Endothelial cell of umbilical vein (primary cell): ENCODE measurements around the gene SERPINB6. TPM values are rescaled to one million over a fixed set of nuclear protein-coding genes. Genes with fewer than 3 reads are reported as not detected.
A peak's percentile ranks its signal among the peaks of the same experiment; 100 is the strongest.

Experiments used
- BruUV-seq: library from RNA; stranded (reverse); fragments of 400-500 nt; replicated peaks from 2 replicates; lab custom pipeline; 2021; lab: Mats Ljungman, UMichigan
- CTCF ChIA-PET: fragments of 300-600, 350-600 bp; sonication (Branson Sonifier 250); formaldehyde crosslinking; loops from one replicate; lab custom pipeline; 2021; ENCODE audit warnings: antibody characterized with exemption, inconsistent platforms; lab: Charles Lee
- POLR2A ChIA-PET: fragments of 300-600, 350-600 bp; sonication (Branson Sonifier 250); formaldehyde crosslinking; loops from one replicate; lab custom pipeline; 2021; ENCODE audit warnings: antibody characterized with exemption, inconsistent platforms; lab: Charles Lee
- DNase-seq: peaks from one replicate; pipeline ENCODE4 v3.0.0-alpha.2; 2011; ENCODE audit warnings: low read depth, low spot score
- FAIRE-seq: peaks from 2 replicates; lab custom pipeline; 2011; peaks lifted over from hg19 to GRCh38; lab: Jason Lieb, UNC
- H2AFZ ChIP-seq: 2 replicates; pipeline ENCODE4 v1.6.0; 2012; ENCODE audit warnings: low read depth, low read length, control low read depth, inconsistent platforms
- H3K27ac ChIP-seq: 2 replicates; pipeline ENCODE4 v1.5.1; 2011; ENCODE audit warnings: low read depth, mild to moderate bottlenecking, control low read depth, low read length, moderate library complexity; ENCODE audit not compliant: insufficient read depth
- H3K27me3 ChIP-seq, 2 experiments: 2 replicates each; pipeline versions ENCODE4 v1.6.0 to v1.6.1; 2011; ENCODE audit warnings: low read length in 2 of 2, mixed read lengths in 1 of 2; ENCODE audit not compliant: control insufficient read depth in 2 of 2, insufficient read depth in 2 of 2
- H3K36me3 ChIP-seq, 2 experiments: 2 replicates in 1 of 2; 3 replicates in 1 of 2; pipeline ENCODE4 v1.5.1; 2011; ENCODE audit warnings: low read length in 2 of 2, mild to moderate bottlenecking in 1 of 2, moderate library complexity in 1 of 2; ENCODE audit not compliant: control insufficient read depth in 2 of 2, insufficient read depth in 2 of 2; ENCODE audit errors: extremely low read depth in 1 of 2
- H3K4me1 ChIP-seq: 3 replicates; pipeline ENCODE4 v1.5.1; 2011; ENCODE audit warnings: mild to moderate bottlenecking, low read length; ENCODE audit not compliant: control insufficient read depth, insufficient read depth; ENCODE audit errors: extremely low read depth
- H3K4me2 ChIP-seq: 2 replicates; pipeline ENCODE4 v1.6.1; 2011; ENCODE audit warnings: low read length, control low read depth, mixed read lengths; ENCODE audit not compliant: insufficient read depth
- H3K4me3 ChIP-seq, 3 experiments: fragments of 200-600 bp in 1 of 3; sonication (generic), shearing (Covaris generic) in 1 of 3; replicated peaks in 1 of 3; 2 replicates each; pipeline ENCODE4 v1.5.1; 2011 to 2016; ENCODE audit warnings: control low read depth in 3 of 3, low read length in 3 of 3, mild to moderate bottlenecking in 2 of 3, inconsistent platforms in 1 of 3, low read depth in 1 of 3, moderate library complexity in 1 of 3; ENCODE audit not compliant: insufficient read depth in 1 of 3
- H3K79me2 ChIP-seq: 2 replicates; pipeline ENCODE4 v1.6.0; 2012; ENCODE audit warnings: low read length, inconsistent platforms; ENCODE audit not compliant: control insufficient read depth, insufficient read depth
- H3K9ac ChIP-seq: replicated peaks from 2 replicates; pipeline ENCODE3; 2011; ENCODE audit warnings: low read length, control low read depth; ENCODE audit not compliant: insufficient read depth; ENCODE audit errors: extremely low read depth
- H3K9me1 ChIP-seq: replicated peaks from 3 replicates; pipeline ENCODE4 v1.6.0; 2011; ENCODE audit warnings: mild to moderate bottlenecking, low read length; ENCODE audit not compliant: control insufficient read depth, insufficient read depth; ENCODE audit errors: extremely low read depth
- H3K9me3 ChIP-seq: replicated peaks from 2 replicates; pipeline ENCODE4 v1.5.1; 2012; ENCODE audit warnings: low read length, inconsistent platforms; ENCODE audit not compliant: control insufficient read depth, insufficient read depth
- H4K20me1 ChIP-seq: replicated peaks from 2 replicates; pipeline ENCODE3; 2011; ENCODE audit warnings: mild to moderate bottlenecking, low read length; ENCODE audit not compliant: control insufficient read depth, insufficient read depth; ENCODE audit errors: extremely low read depth
- EZH2 ChIP-seq: IDR thresholded peaks from 2 replicates; pipeline ENCODE4 v1.6.1; 2012; ENCODE audit warnings: borderline replicate concordance, low read depth, mild to moderate bottlenecking, moderate library complexity, low read length, inconsistent platforms; ENCODE audit not compliant: severe bottlenecking
- FOS ChIP-seq: IDR thresholded peaks from 2 replicates; pipeline ENCODE4 v1.6.1; 2011; ENCODE audit warnings: mild to moderate bottlenecking, low read length, moderate library complexity, borderline replicate concordance; ENCODE audit not compliant: insufficient read depth
- GATA2 ChIP-seq: IDR thresholded peaks from 2 replicates; pipeline ENCODE4 v1.7.0; 2011; ENCODE audit warnings: low read depth, mild to moderate bottlenecking, moderate library complexity, mixed read lengths, low read length; ENCODE audit not compliant: insufficient read length, insufficient read depth
- JUN ChIP-seq: IDR thresholded peaks from 2 replicates; pipeline ENCODE4 v1.6.1; 2011; ENCODE audit warnings: borderline replicate concordance, low read depth; ENCODE audit not compliant: insufficient read length, insufficient read depth
- MYC ChIP-seq: IDR thresholded peaks from one replicate; pipeline ENCODE4 v1.6.1; 2011; ENCODE audit warnings: mild to moderate bottlenecking, low read depth, low read length
- POLR2A ChIP-seq: IDR thresholded peaks from 2 replicates; pipeline ENCODE4 v1.6.1; 2012; ENCODE audit warnings: low read depth, mild to moderate bottlenecking, control low read depth, low read length
- POLR2AphosphoS5 ChIP-seq: IDR thresholded peaks from 2 replicates; pipeline ENCODE4 v1.6.1; 2012; ENCODE audit warnings: low read depth, mild to moderate bottlenecking, control low read depth, low read length, moderate library complexity; ENCODE audit not compliant: insufficient read depth
- dilution Hi-C: fragments of 300-500 bp; cut with MboI; formaldehyde crosslinking; loops from one replicate; pipeline ENCODE4 v1.15.0; 2019; ENCODE audit warnings: low sequenced_read_pairs; ENCODE audit not compliant: extremely low pct_ligation_motif_present
- intact Hi-C: fragments of 100-400 bp; cut with micrococcal nuclease; formaldehyde crosslinking; loops from one replicate; pipeline ENCODE4 v1.10.0; 2022
- polyA plus RNA-seq, 4 experiments: library from polyadenylated mRNA; depleted of rRNA in 3 of 4; stranded (reverse) in 3 of 4; unstranded in 1 of 4; fragments of >200 nt; gene quantifications; 2 replicates each; pipeline versions ENCODE4 v1.2.1 to v1.2.3, GENCODE V29; 2011 to 2012; ENCODE audit warnings: missing spikeins in 1 of 4
- total RNA-seq: library from RNA; stranded (reverse); gene quantifications from 2 replicates; pipeline ENCODE4 v1.2.3, GENCODE V29; 2021
- TF ChIP-seq, protein P1 (sequence below), 2 donors: IDR thresholded peaks; 1 replicate in 1 of 2; 2 replicates in 1 of 2; pipeline ENCODE4 v1.5.1; 2011; ENCODE audit warnings: low read length in 2 of 2, mild to moderate bottlenecking in 2 of 2, moderate library complexity in 2 of 2, control low read depth in 1 of 2, inconsistent platforms in 1 of 2, low read depth in 1 of 2; ENCODE audit not compliant: insufficient read depth in 1 of 2; ENCODE audit errors: extremely low read depth in 1 of 2
- TF ChIP-seq, protein P2 (sequence below): IDR thresholded peaks from 2 replicates; pipeline ENCODE4 v1.6.1; 2011; ENCODE audit not compliant: insufficient read depth, insufficient read length

SERPINB6 gene
- total and polyA plus RNA-seq, 2 donors (not counting 3 experiments of a cell fraction or from before 2014, with no cell fraction given): 145 to 151 TPM

DNA sequence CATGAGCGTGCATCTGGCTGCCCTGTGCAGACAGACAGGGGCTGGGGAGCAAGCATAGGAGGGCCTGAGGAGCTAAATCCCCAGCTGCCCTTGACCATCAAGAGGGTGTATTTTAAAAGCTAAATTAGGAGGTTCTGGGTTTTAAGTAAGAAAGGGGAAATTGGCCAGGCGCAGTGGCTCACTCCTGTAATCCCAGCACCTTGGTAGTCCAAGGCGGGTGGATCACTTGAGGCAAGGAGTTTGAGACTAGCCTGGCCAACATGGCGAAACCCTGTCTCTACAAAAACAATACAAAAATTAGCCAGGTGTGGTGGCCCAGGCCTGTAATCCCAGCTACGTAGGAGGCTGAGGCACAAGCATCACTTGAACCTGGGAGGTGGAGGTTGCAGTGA, 27.8 kb downstream of the SERPINB6 start:
- DNase-seq: no peak
- Histone ChIP-seq H3K9me3 (no peaks in the 10 kb centered on the region), H3K4me1 (peaks cover 20% of the 10 kb centered on the region), H2AFZ (no peak overlapping the region), H3K27ac (peak overlapping the region; percentile 48), H3K9me1 (no peaks in the 10 kb centered on the region), H3K27me3 (no peaks in the 10 kb centered on the region), H3K36me3 (peaks cover 7 to 13% of the 10 kb centered on the region in 2 experiments), H3K79me2 (no peaks in the 10 kb centered on the region), H3K9ac (no peak overlapping the region), H3K4me3 (no peak overlapping the region), H4K20me1 (no peaks in the 10 kb centered on the region), H3K4me2 (peak overlapping the region; percentile 54)
- no peak for FAIRE-seq
- ChIA-PET CTCF (interaction anchor here (1.0 to 6.0 kb wide), 6 partner anchors 9 to 152 kb away, joined by 3 to 59 read pairs (median 15); no protein-coding TSS in a partner anchor), POLR2A (interaction anchor here (0.6 kb wide), 1 partner anchor 46 kb away, joined by 3 read pairs; no protein-coding TSS in a partner anchor)
- intact Hi-C loops (no loop called here), dilution Hi-C loops (no loop called here)
- BruUV-seq: no TSS peak
- TF ChIP-seq JUN (no peak), EZH2 (no peak), POLR2A (no peak), MYC (no peak), FOS (no peak), POLR2AphosphoS5 (no peak), GATA2 (no peak)
- TF ChIP-seq, protein P1, sequence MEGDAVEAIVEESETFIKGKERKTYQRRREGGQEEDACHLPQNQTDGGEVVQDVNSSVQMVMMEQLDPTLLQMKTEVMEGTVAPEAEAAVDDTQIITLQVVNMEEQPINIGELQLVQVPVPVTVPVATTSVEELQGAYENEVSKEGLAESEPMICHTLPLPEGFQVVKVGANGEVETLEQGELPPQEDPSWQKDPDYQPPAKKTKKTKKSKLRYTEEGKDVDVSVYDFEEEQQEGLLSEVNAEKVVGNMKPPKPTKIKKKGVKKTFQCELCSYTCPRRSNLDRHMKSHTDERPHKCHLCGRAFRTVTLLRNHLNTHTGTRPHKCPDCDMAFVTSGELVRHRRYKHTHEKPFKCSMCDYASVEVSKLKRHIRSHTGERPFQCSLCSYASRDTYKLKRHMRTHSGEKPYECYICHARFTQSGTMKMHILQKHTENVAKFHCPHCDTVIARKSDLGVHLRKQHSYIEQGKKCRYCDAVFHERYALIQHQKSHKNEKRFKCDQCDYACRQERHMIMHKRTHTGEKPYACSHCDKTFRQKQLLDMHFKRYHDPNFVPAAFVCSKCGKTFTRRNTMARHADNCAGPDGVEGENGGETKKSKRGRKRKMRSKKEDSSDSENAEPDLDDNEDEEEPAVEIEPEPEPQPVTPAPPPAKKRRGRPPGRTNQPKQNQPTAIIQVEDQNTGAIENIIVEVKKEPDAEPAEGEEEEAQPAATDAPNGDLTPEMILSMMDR (IDR thresholded peaks at IDR 0.05; ENCODE audit: extremely low read depth in 1 of 2, insufficient read depth in 1 of 2, low read depth in 1 of 2, low read length in 2 of 2): no peak
- TF ChIP-seq, protein P2, sequence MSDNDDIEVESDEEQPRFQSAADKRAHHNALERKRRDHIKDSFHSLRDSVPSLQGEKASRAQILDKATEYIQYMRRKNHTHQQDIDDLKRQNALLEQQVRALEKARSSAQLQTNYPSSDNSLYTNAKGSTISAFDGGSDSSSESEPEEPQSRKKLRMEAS: no peak
